Myocyte (in vitro differentiated cells): ENCODE data around the gene GATA1. TPM values are rescaled to one million over a fixed set of nuclear protein-coding genes. Genes with fewer than 3 reads are reported as not detected.

Experiments used
- DNase-seq: peaks from one replicate; pipeline ENCODE4 v3.0.0-alpha.2; 2012; ENCODE audit warnings: low read depth
- total RNA-seq: library from RNA; depleted of rRNA; stranded (reverse); fragments of >200 nt; gene quantifications from 2 replicates; pipeline ENCODE4 v1.2.3, GENCODE V29; 2014

GATA1 gene
- total RNA-seq, 1 donor from 2014 or later = not detected

GRCh38 chrX:48785186-48785539 is 1.2 kb upstream of the GATA1 start:
- no peak for DNase-seq

- no peak for DNase-seq
Observed at GRCh38 chrX:48785540-48786214, 713 bp upstream of the GATA1 start.

- no peak for DNase-seq
Observed at GRCh38 chrX:48786825-48787504, 575 bp downstream of the GATA1 start.

- DNase-seq = no peak
Observed at GRCh38 chrX:48787505-48788443, 1.4 kb downstream of the GATA1 start.

GRCh38 chrX:48789366-48790220 is 3.2 kb downstream of the GATA1 start:
- DNase-seq = no peak

GRCh38 chrX:48790477-48790876 is 4.1 kb downstream of the GATA1 start:
- DNase-seq = no peak

GRCh38 chrX:48791063-48791820 is 4.9 kb downstream of the GATA1 start:
- no peak for DNase-seq

- DNase-seq = no peak
Observed at GRCh38 chrX:48792219-48792618, 5.8 kb downstream of the GATA1 start.

GRCh38 chrX:48793935-48794334 is 7.5 kb downstream of the GATA1 start:
- no peak for DNase-seq

- no peak for DNase-seq
Observed at GRCh38 chrX:48794340-48794910, 8.0 kb downstream of the GATA1 start.

GRCh38 chrX:48794911-48795515 is 8.6 kb downstream of the GATA1 start:
- peak; percentile 39 for DNase-seq

- no peak for DNase-seq
Observed at GRCh38 chrX:48798318-48798717, 11.9 kb downstream of the GATA1 start.

GRCh38 chrX:48800574-48801279 is 14.3 kb downstream of the GATA1 start:
- DNase-seq = no peak

GRCh38 chrX:48801280-48802088 is 15.1 kb downstream of the GATA1 start, which contains the start of gene HDAC6:
Gene HDAC6, plus strand, starts transcription at chrX:48802067. Its CDS starts 626 bp downstream, at chrX:48802693.
- peak; percentile 98 for DNase-seq

- peak; percentile 70 for DNase-seq
Observed at GRCh38 chrX:48802089-48802904, 15.9 kb downstream of the GATA1 start.

- DNase-seq = peak; percentile 29
Observed at GRCh38 chrX:48802905-48803200, 16.5 kb downstream of the GATA1 start.

- no peak for DNase-seq
Observed at GRCh38 chrX:48806081-48806480, 19.7 kb downstream of the GATA1 start.
